HG03571 (cell line): ENCODE measurements around the gene ALKBH7.
"Not testable (repeated sequence)": the region's sequence is repeated elsewhere in the genome, so short reads cannot be mapped to it uniquely, and the experiment has no call there.

Source experiments
- ATAC-seq: cut with Tn5 transposase; IDR thresholded peaks from one replicate; pipeline ENCODE4 v1.9.1; 2021; ENCODE audit not compliant: unreplicated experiment

ALKBH7 gene

GRCh38 chr19:6372594-6373095 is at the start of gene ALKBH7:
Gene ALKBH7, plus strand, starts transcription at chr19:6372794. Its CDS starts 27 bp downstream, at chr19:6372821.
- peak; percentile 59 for ATAC-seq

GRCh38 chr19:6324757-6325156 is 47.8 kb upstream of the ALKBH7 start:
- ATAC-seq: no peak

- ATAC-seq: no peak
Observed at GRCh38 chr19:6325614-6326013, 47.0 kb upstream of the ALKBH7 start.

- no peak for ATAC-seq
Observed at GRCh38 chr19:6326815-6327214, 45.8 kb upstream of the ALKBH7 start.

- ATAC-seq: no peak
Observed at GRCh38 chr19:6333439-6333838, 39.2 kb upstream of the ALKBH7 start, which contains the start of gene ACER1. Gene ACER1, minus strand, starts transcription at chr19:6333612. Its CDS starts 61 bp downstream, at chr19:6333551.

- no peak for ATAC-seq
Observed at GRCh38 chr19:6334490-6335285, 37.9 kb upstream of the ALKBH7 start.

- no peak for ATAC-seq
Observed at GRCh38 chr19:6340493-6341201, 31.9 kb upstream of the ALKBH7 start.

- ATAC-seq: no peak
Observed at GRCh38 chr19:6343462-6343861, 29.1 kb upstream of the ALKBH7 start.

- not testable (repeated sequence) for ATAC-seq
Observed at GRCh38 chr19:6349271-6349670, 23.3 kb upstream of the ALKBH7 start.

- ATAC-seq: no peak
Observed at GRCh38 chr19:6350688-6351087, 21.9 kb upstream of the ALKBH7 start.

GRCh38 chr19:6352381-6353165 is 20.0 kb upstream of the ALKBH7 start:
- no peak for ATAC-seq

GRCh38 chr19:6354098-6354674 is 18.4 kb upstream of the ALKBH7 start:
- ATAC-seq: no peak

- ATAC-seq: not testable (repeated sequence)
Observed at GRCh38 chr19:6355321-6356040, 17.1 kb upstream of the ALKBH7 start.

- no peak for ATAC-seq
Observed at GRCh38 chr19:6357174-6357573, 15.4 kb upstream of the ALKBH7 start.

GRCh38 chr19:6358003-6358402 is 14.6 kb upstream of the ALKBH7 start:
- no peak for ATAC-seq

GRCh38 chr19:6359568-6360341 is 12.8 kb upstream of the ALKBH7 start:
- ATAC-seq: no peak

GRCh38 chr19:6360445-6360844 is 12.1 kb upstream of the ALKBH7 start:
- not testable (repeated sequence) for ATAC-seq

GRCh38 chr19:6360857-6361216 is 11.8 kb upstream of the ALKBH7 start:
- ATAC-seq: not testable (repeated sequence)

- ATAC-seq: no peak
Observed at GRCh38 chr19:6362027-6362350, 10.6 kb upstream of the ALKBH7 start.

- no peak for ATAC-seq
Observed at GRCh38 chr19:6362351-6362801, 10.2 kb upstream of the ALKBH7 start.
